Natural killer cell (primary cell): ENCODE measurements around the gene C2CD3. TPM values are rescaled to one million over a fixed set of nuclear protein-coding genes. Genes with fewer than 3 reads are reported as not detected.

Experiments
- ATAC-seq, 3 donors: fragments of 150-1000 bp in 2 of 3; fragments of 200-7000 bp in 1 of 3; cut with Tn5 transposase; 1 replicate in 1 of 3; 2 replicates in 2 of 3; pipeline ENCODE4 v1.10.0; 2021; ENCODE audit warnings: mild to moderate bottlenecking in 2 of 3, moderate library complexity in 2 of 3
- DNase-seq, 2 donors: peaks; one replicate each; pipeline versions ENCODE4 v3.0.0 to v3.0.0-alpha.2; 2013 to 2021; ENCODE audit warnings: mixed read lengths in 1 of 2
- H3K27ac ChIP-seq: one replicate; pipeline ENCODE4 v1.5.1; 2013; ENCODE audit warnings: mild to moderate bottlenecking, low read length
- H3K27me3 ChIP-seq: one replicate; pipeline ENCODE4 v1.6.1; 2013; ENCODE audit warnings: low read length; ENCODE audit not compliant: control insufficient read depth, insufficient read depth
- H3K36me3 ChIP-seq: one replicate; pipeline ENCODE4 v1.6.1; 2013; ENCODE audit warnings: low read length; ENCODE audit not compliant: control insufficient read depth, insufficient read depth
- H3K4me1 ChIP-seq: one replicate; pipeline ENCODE4 v1.6.1; 2013; ENCODE audit warnings: low read length; ENCODE audit not compliant: control insufficient read depth, insufficient read depth
- H3K4me3 ChIP-seq: one replicate; pipeline ENCODE4 v1.5.1; 2013; ENCODE audit warnings: low read length
- H3K9me3 ChIP-seq: one replicate; pipeline ENCODE4 v1.6.1; 2013; ENCODE audit warnings: low read length; ENCODE audit not compliant: control insufficient read depth, insufficient read depth
- H3K27ac Mint-ChIP-seq, 2 donors: one replicate each; pipeline ENCODE4 v1.8.0; 2022; ENCODE audit warnings: mild to moderate bottlenecking in 2 of 2, mixed read lengths in 2 of 2, moderate library complexity in 1 of 2
- H3K27me3 Mint-ChIP-seq, 2 donors: one replicate each; pipeline ENCODE4 v1.8.0; 2022; ENCODE audit warnings: low read depth in 2 of 2, mixed read lengths in 2 of 2
- H3K36me3 Mint-ChIP-seq: one replicate; pipeline ENCODE4 v1.8.0; 2022; ENCODE audit warnings: mixed read lengths
- H3K4me1 Mint-ChIP-seq, 2 donors: one replicate each; pipeline ENCODE4 v1.8.0; 2022; ENCODE audit warnings: mixed read lengths in 2 of 2
- H3K4me3 Mint-ChIP-seq: one replicate; pipeline ENCODE4 v1.8.0; 2022; ENCODE audit warnings: mild to moderate bottlenecking, moderate library complexity, mixed read lengths
- H3K9me3 Mint-ChIP-seq, 2 donors: one replicate each; pipeline ENCODE4 v1.8.0; 2022; ENCODE audit warnings: mixed read lengths in 2 of 2
- CTCF ChIP-seq: fragments of 200-600 bp; IDR thresholded peaks from one replicate; pipeline ENCODE4 v1.8.0; 2022; ENCODE audit warnings: antibody characterized with exemption
- WGBS: methylation state at CpG from one replicate; pipeline ENCODE4 v1.1.7; 2013; ENCODE audit warnings: missing lambda C conversion rate; ENCODE audit not compliant: insufficient coverage; 5-methylcytosine and 5-hydroxymethylcytosine counted together
- intact Hi-C: fragments of 100-400 bp; cut with micrococcal nuclease; formaldehyde crosslinking; loops from one replicate; pipeline ENCODE4 v1.14.2; 2022
- total RNA-seq, 4 donors: library from RNA; stranded (reverse); fragments of 120-200 nt in 1 of 4; gene quantifications; one replicate each; pipeline versions ENCODE4 v1.2.3 to v1.2.4, GENCODE V29; 2013 to 2022

C2CD3 gene
- total RNA-seq, 3 donors from 2014 or later (not counting 1 experiment from before 2014, with no cell fraction given) = 55.0 to 67.6 (median 58.1) TPM

GRCh38 chr11:73982990-73983740 is 187.6 kb downstream of the C2CD3 start:
- Histone ChIP-seq H3K27me3 (no peaks in the 10 kb centered on the region), H3K4me3 (peak overlapping the region; percentile 97), H3K4me1 (peaks cover 48% of the 10 kb centered on the region), H3K36me3 (peaks cover 29% of the 10 kb centered on the region), H3K27ac (peak overlapping the region; percentile 98), H3K9me3 (no peaks in the 10 kb centered on the region)
- Mint-ChIP-seq H3K4me1 (peaks cover 54 to 58% of the 10 kb centered on the region in 2 donors), H3K27ac (peak overlapping the region; percentile 97 to 99), H3K4me3 (peak overlapping the region; percentile 100), H3K36me3 (no peaks in the 10 kb centered on the region), H3K9me3 (no peaks in the 10 kb centered on the region), H3K27me3 (no peaks in the 10 kb centered on the region)
- no peak for TF ChIP-seq CTCF
- DNase-seq (peak; percentile 87 to 96), ATAC-seq (peak; percentile 78 to 92 (median 84))
- 2% methylated on average over 56 of the region's 56 CpGs for WGBS
- intact Hi-C loops = loop anchor here (1.0 to 5.0 kb wide), 3 partner anchors 12 to 189 kb away; partner anchors contain the start of genes C2CD3 and PPME1

- TF ChIP-seq CTCF = no peak
- peak; percentile 79 to 86 for DNase-seq
- no peaks in the 10 kb centered on the region for H3K27me3 ChIP-seq
- peak within 1 kb of the TSS; percentile 97 for H3K4me3 ChIP-seq
- Mint-ChIP-seq H3K4me3 (peak within 1 kb of the TSS; percentile 100), H3K27me3 (no peaks in the 10 kb centered on the region), H3K9me3 (no peaks in the 10 kb centered on the region), H3K27ac (peak within 1 kb of the TSS; percentile 97 to 99), H3K36me3 (no peaks in the 10 kb centered on the region), H3K4me1 (peaks cover 58 to 64% of the 10 kb centered on the region in 2 donors)
- peak within 1 kb of the TSS; percentile 98 for H3K27ac ChIP-seq
- intact Hi-C loops = loop anchor here (5.0 kb wide), 2 partner anchors 40 to 190 kb away; partner anchors contain the start of genes C2CD3 and PPME1
- peaks cover 35% of the 10 kb centered on the region for H3K36me3 ChIP-seq
- H3K9me3 ChIP-seq = no peaks in the 10 kb centered on the region
- WGBS = under 1% methylated on average over 43 of the region's 43 CpGs
- ATAC-seq = peak; percentile 64 to 85 (median 75)
- peaks cover 54% of the 10 kb centered on the region for H3K4me1 ChIP-seq
Observed at GRCh38 chr11:73982595-73982989, 188.2 kb downstream of the C2CD3 start, which contains the start of gene UCP2. UCP2 (minus strand) TSS chr11:73982843; CDS start chr11:73978378, 4,465 bp downstream.

- H3K4me3 ChIP-seq = peak overlapping the region; percentile 97
- Mint-ChIP-seq H3K36me3 (peaks cover 9% of the 10 kb centered on the region), H3K27me3 (no peaks in the 10 kb centered on the region), H3K4me1 (peaks cover 67 to 77% of the 10 kb centered on the region in 2 donors), H3K4me3 (peak overlapping the region; percentile 100), H3K9me3 (no peaks in the 10 kb centered on the region), H3K27ac (peak overlapping the region; percentile 97 to 99)
- DNase-seq (peak in 1 of 2 donors; percentile 34), ATAC-seq (no peak)
- intact Hi-C loops = loop anchor here (5.0 kb wide), 2 partner anchors 41 to 191 kb away; partner anchors contain the start of genes C2CD3 and PPME1
- TF ChIP-seq CTCF = no peak
- 26% methylated on average over 13 of the region's 13 CpGs for WGBS
- H3K4me1 ChIP-seq = peaks cover 67% of the 10 kb centered on the region
- no peaks in the 10 kb centered on the region for H3K27me3 ChIP-seq
- peak overlapping the region; percentile 98 for H3K27ac ChIP-seq
- peaks cover 49% of the 10 kb centered on the region for H3K36me3 ChIP-seq
- no peaks in the 10 kb centered on the region for H3K9me3 ChIP-seq
Observed at GRCh38 chr11:73981051-73981805, 189.6 kb downstream of the C2CD3 start.
